A673 (cell line): Measurements from ENCODE around the gene SMARCC2. TPM values are rescaled to one million over a fixed set of nuclear protein-coding genes. Genes with fewer than 3 reads are reported as not detected.
A peak's percentile ranks its signal among the peaks of the same experiment; 100 is the strongest.

ENCODE experiments used
- BruUV-seq: library from RNA; stranded (reverse); fragments of 400-500 nt; replicated peaks from 2 replicates; lab custom pipeline; 2021; lab: Mats Ljungman, UMichigan
- CTCF ChIA-PET: fragments of 300-600 bp; sonication (Branson Sonifier 250); formaldehyde crosslinking; loops from one replicate; lab custom pipeline; 2022; ENCODE audit warnings: antibody characterized with exemption; lab: Charles Lee
- POLR2A ChIA-PET: fragments of 300-600 bp; sonication (Branson Sonifier 250); formaldehyde crosslinking; loops from one replicate; lab custom pipeline; 2022; ENCODE audit warnings: antibody characterized with exemption; ENCODE audit not compliant: low non-redundant PET; lab: Charles Lee
- DNase-seq: peaks from one replicate; pipeline ENCODE4 v3.0.0-alpha.2; 2015; ENCODE audit warnings: low spot score
- H3K27ac ChIP-seq: fragments of 200-600 bp; sonication (generic); 2 replicates; pipeline ENCODE4 v1.5.1; 2016; ENCODE audit warnings: mixed run types, low read depth, mild to moderate bottlenecking, mixed read lengths, antibody characterized with exemption, low read length; ENCODE audit not compliant: poor library complexity, severe bottlenecking
- H3K27me3 ChIP-seq: fragments of 200-600 bp; sonication (generic); replicated peaks from 2 replicates; pipeline ENCODE4 v1.6.1; 2017; ENCODE audit warnings: mixed run types, low read depth, mild to moderate bottlenecking, mixed read lengths, antibody characterized with exemption, low read length; ENCODE audit not compliant: insufficient read depth, poor library complexity
- H3K36me3 ChIP-seq: fragments of 200-600 bp; sonication (generic); 2 replicates; pipeline ENCODE4 v1.6.1; 2016; ENCODE audit warnings: mixed run types, mild to moderate bottlenecking, mixed read lengths, antibody characterized with exemption, low read length; ENCODE audit not compliant: insufficient read depth, poor library complexity, severe bottlenecking
- H3K4me1 ChIP-seq: fragments of 200-600 bp; sonication (generic); 2 replicates; pipeline ENCODE4 v1.6.1; 2017; ENCODE audit warnings: mixed run types, mild to moderate bottlenecking, mixed read lengths, antibody characterized with exemption, low read length; ENCODE audit not compliant: insufficient read depth, poor library complexity, severe bottlenecking
- H3K4me3 ChIP-seq: fragments of 200-600 bp; sonication (generic); 2 replicates; pipeline ENCODE4 v1.5.1; 2016; ENCODE audit warnings: low read depth, mixed run types, mild to moderate bottlenecking, mixed read lengths, low read length; ENCODE audit not compliant: poor library complexity, severe bottlenecking
- H3K9me3 ChIP-seq: fragments of 200-600 bp; sonication (generic); 2 replicates; pipeline ENCODE4 v1.6.1; 2016; ENCODE audit warnings: mixed run types, low read depth, mild to moderate bottlenecking, mixed read lengths, antibody characterized with exemption, low read length; ENCODE audit not compliant: poor library complexity, severe bottlenecking
- EZH2 ChIP-seq: fragments of 200-600 bp; sonication (generic); IDR thresholded peaks from 2 replicates; pipeline ENCODE4 v1.6.1; 2017; ENCODE audit warnings: borderline replicate concordance, low read depth, mild to moderate bottlenecking, mixed read lengths, antibody characterized with exemption, low read length; ENCODE audit not compliant: poor library complexity, severe bottlenecking
- intact Hi-C: fragments of 100-400 bp; cut with micrococcal nuclease; formaldehyde crosslinking; loops from one replicate; pipeline ENCODE4 v1.10.0; 2022; ENCODE audit not compliant: unreplicated experiment
- total RNA-seq: library from RNA; stranded (reverse); gene quantifications from 2 replicates; pipeline ENCODE4 v1.2.3, GENCODE V29; 2021
- TF ChIP-seq, protein P1 (sequence below): fragments of 300-800, 200-600 bp; sonication (generic); conservative IDR thresholded peaks from 2 replicates; pipeline ENCODE4 v1.5.1; 2017; ENCODE audit warnings: low read depth, mild to moderate bottlenecking, antibody characterized with exemption, low read length, moderate library complexity, mixed read lengths

The SMARCC2 gene
- total RNA-seq, 1 experiment from 2014 or later: 133 TPM

DNA sequence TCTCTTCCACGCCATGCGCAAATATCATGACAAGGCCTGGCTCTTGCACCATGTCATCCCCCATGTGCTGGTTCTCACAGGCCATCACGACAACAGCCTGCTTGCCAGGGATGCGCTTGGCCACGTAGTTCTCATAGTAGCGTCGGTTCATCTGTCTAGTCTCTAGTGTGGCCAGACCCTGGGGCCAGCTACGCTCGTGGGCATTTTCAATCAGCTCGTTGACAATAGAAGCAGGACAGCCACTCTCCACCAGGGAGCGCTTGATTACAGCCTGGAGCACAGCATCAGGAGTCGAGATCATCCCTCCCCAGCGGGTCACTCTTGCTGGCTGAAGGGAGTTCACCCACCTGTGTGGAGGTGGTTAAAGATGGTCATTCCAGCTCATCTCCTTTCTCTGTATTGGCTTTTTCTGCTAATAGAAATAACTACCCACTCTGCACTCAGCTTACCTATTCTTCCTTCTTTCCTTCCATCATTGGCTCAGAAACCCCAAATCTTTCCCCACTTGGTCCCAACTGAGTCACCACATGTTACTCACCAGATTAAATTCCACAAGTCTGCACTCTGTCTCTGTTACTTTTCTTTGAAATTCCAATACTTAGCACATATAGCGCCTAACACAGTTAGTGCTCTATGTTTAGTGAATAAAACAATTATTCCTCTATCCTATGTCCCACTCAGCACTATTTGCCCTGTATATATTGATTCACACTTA, 17.3 kb upstream of the SMARCC2 start:
- ChIA-PET POLR2A (interaction anchor here (0.6 kb wide), 1 partner anchor 15 kb away, joined by 3 read pairs; the partner anchor contains the start of gene RNF41), CTCF (interaction anchor here (0.6 to 2.8 kb wide), 4 partner anchors 15 to 258 kb away, joined by 3 to 17 read pairs (median 8); partner anchors contain the start of genes RNF41 and SMARCC2)
- intact Hi-C loops: no loop called here
- Histone ChIP-seq H3K27ac (no peak overlapping the region), H3K27me3 (no peaks in the 10 kb centered on the region), H3K4me1 (peaks cover 5% of the 10 kb centered on the region), H3K36me3 (peaks cover 44% of the 10 kb centered on the region), H3K4me3 (no peak overlapping the region), H3K9me3 (no peaks in the 10 kb centered on the region)
- BruUV-seq: no TSS peak
- DNase-seq: peak; percentile 56
- TF ChIP-seq EZH2: no peak
- TF ChIP-seq, protein P1, sequence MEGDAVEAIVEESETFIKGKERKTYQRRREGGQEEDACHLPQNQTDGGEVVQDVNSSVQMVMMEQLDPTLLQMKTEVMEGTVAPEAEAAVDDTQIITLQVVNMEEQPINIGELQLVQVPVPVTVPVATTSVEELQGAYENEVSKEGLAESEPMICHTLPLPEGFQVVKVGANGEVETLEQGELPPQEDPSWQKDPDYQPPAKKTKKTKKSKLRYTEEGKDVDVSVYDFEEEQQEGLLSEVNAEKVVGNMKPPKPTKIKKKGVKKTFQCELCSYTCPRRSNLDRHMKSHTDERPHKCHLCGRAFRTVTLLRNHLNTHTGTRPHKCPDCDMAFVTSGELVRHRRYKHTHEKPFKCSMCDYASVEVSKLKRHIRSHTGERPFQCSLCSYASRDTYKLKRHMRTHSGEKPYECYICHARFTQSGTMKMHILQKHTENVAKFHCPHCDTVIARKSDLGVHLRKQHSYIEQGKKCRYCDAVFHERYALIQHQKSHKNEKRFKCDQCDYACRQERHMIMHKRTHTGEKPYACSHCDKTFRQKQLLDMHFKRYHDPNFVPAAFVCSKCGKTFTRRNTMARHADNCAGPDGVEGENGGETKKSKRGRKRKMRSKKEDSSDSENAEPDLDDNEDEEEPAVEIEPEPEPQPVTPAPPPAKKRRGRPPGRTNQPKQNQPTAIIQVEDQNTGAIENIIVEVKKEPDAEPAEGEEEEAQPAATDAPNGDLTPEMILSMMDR: peak; percentile 72

DNA sequence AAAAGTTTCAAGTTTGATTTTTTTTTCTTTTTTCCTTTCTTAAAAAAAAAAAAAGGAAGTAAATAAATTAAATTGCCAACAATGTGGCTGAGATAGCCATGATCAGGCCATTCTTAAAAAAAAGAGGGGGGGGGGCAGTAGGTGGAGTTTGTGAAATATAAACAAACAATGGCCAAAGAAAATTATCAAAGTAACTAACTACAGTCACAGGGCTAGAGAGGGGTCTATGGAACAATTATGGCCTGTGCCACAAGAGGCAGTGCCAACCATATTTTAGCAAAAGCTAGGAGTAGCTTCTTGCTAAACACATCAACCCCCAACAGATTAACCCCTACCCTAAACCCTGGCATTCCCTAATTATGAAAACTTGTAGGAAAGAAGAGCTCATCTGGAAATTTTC, 16.2 kb upstream of the SMARCC2 start:
- ChIA-PET POLR2A (no interaction called here), CTCF (interaction anchor here (0.7 to 2.8 kb wide), 4 partner anchors 16 to 259 kb away, joined by 3 to 17 read pairs (median 8); partner anchors contain the start of genes RNF41 and SMARCC2)
- H3K36me3 ChIP-seq: peaks cover 39% of the 10 kb centered on the region
- TF ChIP-seq, protein P1: 0 out of 2 replicates have a peak, but pooled peaks have one; percentile 26
- no peak for TF ChIP-seq EZH2
- no peak overlapping the region for H3K4me3 ChIP-seq
- no peaks in the 10 kb centered on the region for H3K9me3 ChIP-seq
- DNase-seq: no peak
- intact Hi-C loops: no loop called here
- peaks cover 5% of the 10 kb centered on the region for H3K4me1 ChIP-seq
- no peaks in the 10 kb centered on the region for H3K27me3 ChIP-seq
- H3K27ac ChIP-seq: no peak overlapping the region
- BruUV-seq: no TSS peak

DNA sequence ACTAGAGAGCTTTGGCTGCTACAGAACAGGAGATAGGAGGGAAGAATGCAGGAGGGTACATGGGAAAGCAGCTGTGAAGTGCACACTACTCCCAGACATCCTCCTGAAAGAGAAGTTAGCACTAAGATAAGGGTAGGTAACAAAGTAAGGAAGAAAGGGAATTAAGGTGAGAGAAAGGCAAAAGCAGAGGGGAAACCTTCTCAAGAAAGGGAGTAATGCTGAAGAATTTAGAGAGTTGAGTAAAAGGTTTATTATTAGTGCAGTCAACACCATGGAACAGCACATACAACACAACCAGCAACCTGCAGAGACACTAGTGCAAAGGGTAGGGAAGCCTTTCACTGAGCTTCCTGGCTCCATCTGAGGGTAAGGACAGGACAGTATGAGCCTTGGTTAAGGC, 15.0 kb upstream of the SMARCC2 start:
- no peak for TF ChIP-seq EZH2
- TF ChIP-seq, protein P1: no peak
- ChIA-PET CTCF (no interaction called here), POLR2A (no interaction called here)
- Histone ChIP-seq H3K4me3 (no peak overlapping the region), H3K9me3 (no peaks in the 10 kb centered on the region), H3K36me3 (peaks cover 30% of the 10 kb centered on the region), H3K4me1 (peaks cover 5% of the 10 kb centered on the region), H3K27me3 (no peaks in the 10 kb centered on the region), H3K27ac (no peak overlapping the region)
- intact Hi-C loops: no loop called here
- no peak for DNase-seq
- no TSS peak for BruUV-seq
